ENCODE data around the gene MBLAC1. TPM values are rescaled to one million over a fixed set of nuclear protein-coding genes. Genes with fewer than 3 reads are reported as not detected.

MBLAC1 gene
- total RNA-seq, 1 experiment from 2014 or later: not detected

DNA sequence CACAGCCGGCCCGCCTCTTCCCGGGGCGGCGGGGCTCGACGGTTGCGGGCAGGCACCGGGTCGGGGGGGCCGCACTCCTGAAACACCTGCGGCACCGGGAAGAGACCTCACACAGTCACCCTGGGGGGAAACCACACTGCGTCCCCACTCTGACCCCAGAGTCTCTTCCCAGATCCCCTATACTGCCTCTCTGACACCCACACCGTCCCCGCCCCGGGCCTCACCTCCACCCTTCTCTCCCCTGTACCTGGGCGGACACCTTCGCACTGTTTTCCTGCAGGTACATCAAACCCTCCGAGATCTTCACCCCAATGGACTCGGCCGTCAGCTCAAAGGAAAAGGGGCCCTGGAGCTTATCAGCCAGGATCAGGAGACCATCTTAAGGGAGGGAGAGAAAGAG, 45.1 kb downstream of the MBLAC1 start:
- H3K4me1 ChIP-seq (ENCODE audit: low read length): peaks cover 10% of the 10 kb centered on the region
- no peaks in the 10 kb centered on the region for H3K9me2 ChIP-seq (replicated peaks; ENCODE audit: insufficient read depth, low read length)
- no peaks in the 10 kb centered on the region for H3K79me2 ChIP-seq (ENCODE audit: low read length)
- H3K4me3 ChIP-seq (ENCODE audit: low read length): no peak overlapping the region
- peaks cover 3% of the 10 kb centered on the region; the same call in 1 of the 2 replicates for H4K20me1 ChIP-seq (ENCODE audit: insufficient read depth, low read depth, low read length)
- no peak overlapping the region for H3K4me2 ChIP-seq (ENCODE audit: low read depth, low read length, poor library complexity, severe bottlenecking)
- H3K9me3 ChIP-seq (ENCODE audit: low read length): no peaks in the 10 kb centered on the region
- H3K36me3 ChIP-seq (ENCODE audit: insufficient read depth, low read length): no peaks in the 10 kb centered on the region
- no peak for DNase-seq
- no peak overlapping the region for H2AFZ ChIP-seq (ENCODE audit: low read length)
- no peak overlapping the region for H3K9ac ChIP-seq (ENCODE audit: low read length)
- H3K27ac ChIP-seq (ENCODE audit: low read length): no peak overlapping the region
- H3K27me3 ChIP-seq (ENCODE audit: low read length): no peaks in the 10 kb centered on the region

DNA sequence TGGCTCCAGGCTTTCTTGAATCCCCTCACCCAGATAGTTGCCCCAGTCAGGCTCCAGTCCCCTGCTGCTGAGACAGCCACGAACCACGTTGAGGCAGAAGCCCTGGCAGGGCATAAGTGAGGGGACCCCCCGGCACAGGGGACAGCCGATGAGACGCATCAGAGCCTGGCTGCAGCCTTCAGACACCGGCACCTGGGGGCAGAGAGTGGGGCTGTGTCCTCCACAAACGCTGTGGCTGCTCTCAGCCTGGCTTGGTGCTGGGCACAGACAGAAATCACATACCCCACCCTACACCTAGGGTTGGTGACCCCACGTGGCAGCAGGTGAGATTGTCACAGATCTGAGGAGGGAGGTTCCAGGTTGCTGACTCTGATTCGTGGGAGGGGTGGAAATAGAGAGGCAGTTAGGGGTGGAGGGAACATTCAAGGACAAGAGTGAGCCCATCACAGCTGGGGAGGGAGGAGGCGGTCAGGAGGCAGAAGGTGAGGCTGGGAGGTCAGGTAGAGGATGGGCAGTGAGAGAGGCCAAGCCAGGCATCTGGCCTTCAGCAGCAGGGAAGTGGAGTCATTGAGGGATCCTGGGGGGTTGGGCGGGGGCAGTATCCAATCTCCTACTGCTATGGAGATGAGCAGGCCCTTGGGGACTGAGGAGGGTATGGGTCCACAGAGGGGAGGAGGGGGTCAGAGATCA, 47.2 kb downstream of the MBLAC1 start:
- H3K27ac ChIP-seq (ENCODE audit: low read length): no peak overlapping the region
- no peak overlapping the region for H3K9ac ChIP-seq (ENCODE audit: low read length)
- H3K4me3 ChIP-seq (ENCODE audit: low read length): no peak overlapping the region
- H4K20me1 ChIP-seq (ENCODE audit: insufficient read depth, low read depth, low read length): peaks cover 3% of the 10 kb centered on the region; the same call in 1 of the 2 replicates
- H3K9me3 ChIP-seq (ENCODE audit: low read length): no peaks in the 10 kb centered on the region
- H3K27me3 ChIP-seq (ENCODE audit: low read length): no peaks in the 10 kb centered on the region
- H3K9me2 ChIP-seq (replicated peaks; ENCODE audit: insufficient read depth, low read length): no peaks in the 10 kb centered on the region
- no peaks in the 10 kb centered on the region for H3K36me3 ChIP-seq (ENCODE audit: insufficient read depth, low read length)
- H3K4me1 ChIP-seq (ENCODE audit: low read length): peaks cover 8% of the 10 kb centered on the region
- no peak overlapping the region for H3K4me2 ChIP-seq (ENCODE audit: low read depth, low read length, poor library complexity, severe bottlenecking)
- no peaks in the 10 kb centered on the region for H3K79me2 ChIP-seq (ENCODE audit: low read length)
- no peak overlapping the region for H2AFZ ChIP-seq (ENCODE audit: low read length)
- no peak for DNase-seq

DNA sequence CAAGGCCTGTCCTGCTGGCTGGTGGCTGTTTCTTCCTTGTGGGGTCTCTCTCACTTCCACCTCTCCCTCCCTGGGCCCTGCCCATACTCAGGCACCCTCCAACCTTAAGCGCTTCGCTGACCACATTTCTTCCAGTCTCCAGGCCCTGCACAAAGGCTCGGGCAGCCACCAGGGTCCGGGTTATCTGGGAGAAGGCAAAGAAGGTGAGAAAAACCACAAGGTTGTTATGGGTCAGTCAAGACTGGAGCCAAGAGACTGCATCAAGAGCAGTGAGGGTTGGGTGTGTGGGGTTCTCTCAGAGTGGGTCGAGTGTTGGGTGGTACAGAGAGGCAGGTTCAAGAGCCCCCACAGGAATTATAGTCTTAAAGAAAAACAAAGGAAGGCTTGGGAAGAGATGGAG, 47.8 kb downstream of the MBLAC1 start:
- Histone ChIP-seq H3K4me2 (ENCODE audit: low read depth, low read length, poor library complexity, severe bottlenecking) (no peak overlapping the region), H3K9ac (ENCODE audit: low read length) (no peak overlapping the region), H3K4me1 (ENCODE audit: low read length) (peaks cover 8% of the 10 kb centered on the region)

DNA sequence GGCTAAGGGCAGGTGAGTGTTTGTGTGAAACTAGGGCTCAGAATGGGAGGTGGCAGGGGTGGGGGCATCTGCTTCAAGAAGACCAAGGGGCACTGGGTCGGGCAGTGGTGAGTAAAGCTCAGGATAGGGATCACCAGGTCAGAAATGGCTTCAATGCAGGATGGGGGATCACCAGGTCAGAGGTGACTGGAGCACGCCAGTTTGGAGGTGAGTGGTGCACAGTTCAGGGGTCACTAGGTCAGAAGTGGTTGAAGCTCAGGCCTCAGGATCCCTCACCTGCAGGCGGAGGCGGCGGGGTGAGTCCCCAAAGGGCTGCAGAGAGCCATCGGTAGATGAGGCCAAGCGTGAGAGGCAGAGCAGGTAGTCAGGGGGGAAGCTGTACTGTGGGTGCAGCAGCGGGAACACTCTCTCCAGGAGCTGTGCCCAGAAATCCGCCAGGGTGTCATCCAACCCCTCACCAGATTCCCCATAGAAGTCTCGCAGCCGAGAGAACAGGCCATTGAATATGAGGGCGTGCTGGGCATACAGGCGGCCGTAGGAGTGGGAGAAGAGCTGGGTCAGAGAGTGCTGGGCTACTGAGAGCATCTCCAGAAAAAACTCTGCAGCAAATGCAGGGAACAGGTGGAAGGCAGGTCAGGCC, 48.6 kb downstream of the MBLAC1 start:
- no peak overlapping the region for H3K9ac ChIP-seq (ENCODE audit: low read length)
- no peak overlapping the region for H3K27ac ChIP-seq (ENCODE audit: low read length)
- H3K36me3 ChIP-seq (ENCODE audit: insufficient read depth, low read length): no peaks in the 10 kb centered on the region
- no peaks in the 10 kb centered on the region for H3K9me2 ChIP-seq (replicated peaks; ENCODE audit: insufficient read depth, low read length)
- no peaks in the 10 kb centered on the region for H3K79me2 ChIP-seq (ENCODE audit: low read length)
- H2AFZ ChIP-seq (ENCODE audit: low read length): no peak overlapping the region
- peaks cover 8% of the 10 kb centered on the region for H3K4me1 ChIP-seq (ENCODE audit: low read length)
- no peak overlapping the region for H3K4me2 ChIP-seq (ENCODE audit: low read depth, low read length, poor library complexity, severe bottlenecking)
- DNase-seq: no peak
- H3K27me3 ChIP-seq (ENCODE audit: low read length): no peaks in the 10 kb centered on the region
- no peak overlapping the region for H3K4me3 ChIP-seq (ENCODE audit: low read length)
- peaks cover 3% of the 10 kb centered on the region; the same call in 1 of the 2 replicates for H4K20me1 ChIP-seq (ENCODE audit: insufficient read depth, low read depth, low read length)
- no peaks in the 10 kb centered on the region for H3K9me3 ChIP-seq (ENCODE audit: low read length)

More for the DNA sequence above, 47.8 kb downstream of the MBLAC1 start:
- Histone ChIP-seq H3K79me2 (ENCODE audit: low read length) (no peaks in the 10 kb centered on the region), H3K36me3 (ENCODE audit: insufficient read depth, low read length) (no peaks in the 10 kb centered on the region), H3K27me3 (ENCODE audit: low read length) (no peaks in the 10 kb centered on the region), H3K27ac (ENCODE audit: low read length) (no peak overlapping the region), H3K4me3 (ENCODE audit: low read length) (no peak overlapping the region), H3K9me2 (replicated peaks; ENCODE audit: insufficient read depth, low read length) (no peaks in the 10 kb centered on the region), H4K20me1 (ENCODE audit: insufficient read depth, low read depth, low read length) (peaks cover 3% of the 10 kb centered on the region; the same call in 1 of the 2 replicates), H2AFZ (ENCODE audit: low read length) (no peak overlapping the region), H3K9me3 (ENCODE audit: low read length) (no peaks in the 10 kb centered on the region)
- no peak for DNase-seq

DNA sequence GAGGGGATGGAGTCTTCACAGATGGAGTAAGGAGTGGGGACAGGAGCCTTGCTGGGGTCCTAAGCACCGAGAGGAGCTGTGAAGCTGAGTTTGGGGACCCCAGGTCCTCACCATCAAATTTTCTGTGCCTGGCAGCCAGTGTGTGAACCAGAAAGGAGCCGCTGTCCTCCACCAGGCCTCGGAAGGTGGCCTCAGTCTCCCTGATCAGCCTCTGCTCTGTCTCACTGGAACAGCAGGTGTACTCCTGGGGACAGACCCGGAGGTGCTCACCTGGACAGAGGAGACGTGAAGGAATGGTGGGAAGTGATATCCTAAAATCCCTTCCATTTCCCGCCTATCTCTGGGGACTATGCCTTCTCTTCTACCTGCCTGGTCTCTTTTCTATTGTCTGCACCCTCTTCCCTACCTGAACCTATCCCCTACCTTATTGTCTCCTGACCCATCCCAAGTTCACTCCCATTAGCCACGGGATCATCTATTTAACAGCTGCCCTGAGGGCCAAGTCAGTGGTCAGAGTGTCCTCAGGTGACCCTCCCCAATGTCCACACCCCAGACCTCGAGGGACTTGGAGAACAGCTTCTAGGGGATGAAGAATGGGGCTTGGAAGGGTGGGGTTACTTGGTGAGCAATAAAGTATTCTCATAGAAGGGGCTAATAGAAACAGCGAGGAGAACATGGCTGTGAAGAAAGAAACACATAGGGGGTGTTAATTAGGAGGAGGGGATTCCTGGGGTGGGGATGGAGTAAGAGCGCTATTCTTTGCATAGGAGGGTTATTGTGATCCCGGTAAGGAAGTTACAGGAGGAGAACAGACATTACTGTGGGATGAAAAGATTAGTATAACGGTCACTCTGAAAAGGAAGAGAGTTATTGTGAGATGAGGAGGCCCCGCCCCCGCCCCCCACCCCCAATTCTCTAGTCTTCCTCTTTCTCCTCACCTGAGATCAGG, 49.6 kb downstream of the MBLAC1 start:
- no peaks in the 10 kb centered on the region for H3K79me2 ChIP-seq (ENCODE audit: low read length)
- peak overlapping the region; percentile 89 for H3K4me3 ChIP-seq (ENCODE audit: low read length)
- DNase-seq: no peak
- no peak overlapping the region for H3K27ac ChIP-seq (ENCODE audit: low read length)
- peaks cover 3% of the 10 kb centered on the region; the same call in 1 of the 2 replicates for H4K20me1 ChIP-seq (ENCODE audit: insufficient read depth, low read depth, low read length)
- peak overlapping the region; percentile 83 for H3K9ac ChIP-seq (ENCODE audit: low read length)
- no peaks in the 10 kb centered on the region for H3K36me3 ChIP-seq (ENCODE audit: insufficient read depth, low read length)
- H3K4me1 ChIP-seq (ENCODE audit: low read length): peaks cover 8% of the 10 kb centered on the region
- H2AFZ ChIP-seq (ENCODE audit: low read length): peak overlapping the region; percentile 98
- no peaks in the 10 kb centered on the region for H3K27me3 ChIP-seq (ENCODE audit: low read length)
- no peaks in the 10 kb centered on the region for H3K9me2 ChIP-seq (replicated peaks; ENCODE audit: insufficient read depth, low read length)
- H3K9me3 ChIP-seq (ENCODE audit: low read length): no peaks in the 10 kb centered on the region
- peak overlapping the region; percentile 96 for H3K4me2 ChIP-seq (ENCODE audit: low read depth, low read length, poor library complexity, severe bottlenecking)

DNA sequence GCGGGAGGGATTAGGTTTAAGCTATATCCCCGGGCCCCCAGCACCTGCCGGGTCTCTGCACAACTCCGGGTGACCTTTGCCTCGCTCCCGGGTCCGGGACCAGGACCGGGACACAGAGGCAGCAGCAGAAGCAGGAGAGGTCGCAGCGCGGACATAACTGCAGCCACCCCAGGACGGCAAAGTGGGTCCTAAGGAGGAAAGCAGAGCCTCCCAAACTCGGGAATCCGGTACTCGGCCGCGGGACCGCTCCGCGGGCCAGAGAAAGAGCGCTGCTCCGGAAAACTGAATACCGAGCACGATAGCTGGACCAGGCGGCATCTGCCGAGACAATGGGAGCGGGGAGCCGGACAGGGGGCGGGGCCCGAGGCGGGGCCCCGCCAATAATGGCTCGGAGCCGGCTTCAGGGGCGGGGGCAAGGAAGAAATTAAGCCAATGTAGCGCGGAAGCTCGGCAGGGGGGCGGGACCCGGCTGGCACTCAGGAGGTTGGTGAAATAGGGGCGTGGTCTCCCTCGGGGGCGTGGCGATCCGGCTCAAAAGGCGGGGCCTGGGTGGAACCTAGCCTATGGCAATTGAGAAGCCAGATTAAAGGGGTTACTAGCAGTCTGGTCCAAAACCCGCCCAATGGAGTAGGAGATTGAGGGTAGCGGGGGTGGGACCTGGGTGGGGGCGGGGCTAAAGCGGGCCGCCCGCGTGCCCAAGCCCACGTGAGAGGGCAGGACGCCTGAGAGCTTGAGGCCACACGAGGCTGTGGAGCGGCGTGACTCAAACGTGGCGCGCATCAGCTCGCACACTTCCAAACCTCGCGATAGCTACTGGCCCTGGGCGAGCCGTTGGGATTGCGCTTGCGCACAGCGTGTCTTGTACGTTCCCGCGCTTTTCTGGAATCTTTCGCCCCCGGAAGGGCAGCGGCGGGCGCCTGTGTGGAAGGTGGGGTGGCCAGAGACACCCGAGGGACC, 50.6 kb downstream of the MBLAC1 start, which contains the start of the genes GPC2 and STAG3:
TSS of gene GPC2 (minus strand) at position 337 of the 957 bp plus-strand sequence. CDS start at position 155, 182 bp downstream.
TSS of gene STAG3 (plus strand) at position 874 of the 957 bp plus-strand sequence. CDS start 2,639 bp downstream, outside the sequence.
- peak within 1 kb of the TSS; percentile 83 for H3K9ac ChIP-seq (ENCODE audit: low read length)
- H3K4me1 ChIP-seq (ENCODE audit: low read length): peaks cover 8% of the 10 kb centered on the region
- peaks cover 3% of the 10 kb centered on the region; the same call in 1 of the 2 replicates for H4K20me1 ChIP-seq (ENCODE audit: insufficient read depth, low read depth, low read length)
- H3K4me3 ChIP-seq (ENCODE audit: low read length): peak within 1 kb of the TSS; percentile 89
- H3K36me3 ChIP-seq (ENCODE audit: insufficient read depth, low read length): no peaks in the 10 kb centered on the region
- H3K4me2 ChIP-seq (ENCODE audit: low read depth, low read length, poor library complexity, severe bottlenecking): peak within 1 kb of the TSS; percentile 96
- no peaks in the 10 kb centered on the region for H3K27me3 ChIP-seq (ENCODE audit: low read length)
- H3K9me2 ChIP-seq (replicated peaks; ENCODE audit: insufficient read depth, low read length): no peaks in the 10 kb centered on the region
- DNase-seq: peak; percentile 99
- H3K79me2 ChIP-seq (ENCODE audit: low read length): no peaks in the 10 kb centered on the region
- no peaks in the 10 kb centered on the region for H3K9me3 ChIP-seq (ENCODE audit: low read length)
- H2AFZ ChIP-seq (ENCODE audit: low read length): peak within 1 kb of the TSS; percentile 98
- no peak within 1 kb of the TSS for H3K27ac ChIP-seq (ENCODE audit: low read length)
